ENCODE measurements around the gene MCEE. TPM values are rescaled to one million over a fixed set of nuclear protein-coding genes. Genes with fewer than 3 reads are reported as not detected.

Gene MCEE
- polyA plus RNA-seq, 3 donors: 22.5 to 26.1 (median 23.4) TPM

DNA sequence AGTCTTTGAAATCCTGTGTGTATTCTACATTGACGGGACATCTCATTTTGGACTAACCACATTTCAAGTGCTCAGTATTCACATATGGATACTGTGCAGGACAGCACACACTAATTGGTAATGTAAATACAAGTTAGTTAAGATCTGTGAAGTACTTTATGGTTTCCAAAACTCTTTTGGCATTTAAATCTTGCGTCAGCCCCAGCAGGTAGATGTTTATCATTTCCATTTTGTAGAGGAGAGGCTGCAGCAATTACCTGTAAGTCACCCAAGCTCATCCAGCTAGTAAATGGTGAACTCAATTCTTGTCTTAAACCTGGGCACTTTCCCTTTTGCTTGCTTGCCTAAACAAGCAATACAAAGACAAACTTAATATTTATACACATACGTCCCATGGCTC, 63.2 kb downstream of the MCEE start:
- no peak for DNase-seq (ENCODE audit: extremely low read depth in 1 of 11, low read depth in 9 of 11, low spot score in 4 of 11)

GRCh38 chr2:71064754-71065621, 65.0 kb downstream of the MCEE start:
- peak in 2 of 11 donors; percentile 30 to 33 for DNase-seq (ENCODE audit: extremely low read depth in 1 of 11, low read depth in 9 of 11, low spot score in 4 of 11)

DNA sequence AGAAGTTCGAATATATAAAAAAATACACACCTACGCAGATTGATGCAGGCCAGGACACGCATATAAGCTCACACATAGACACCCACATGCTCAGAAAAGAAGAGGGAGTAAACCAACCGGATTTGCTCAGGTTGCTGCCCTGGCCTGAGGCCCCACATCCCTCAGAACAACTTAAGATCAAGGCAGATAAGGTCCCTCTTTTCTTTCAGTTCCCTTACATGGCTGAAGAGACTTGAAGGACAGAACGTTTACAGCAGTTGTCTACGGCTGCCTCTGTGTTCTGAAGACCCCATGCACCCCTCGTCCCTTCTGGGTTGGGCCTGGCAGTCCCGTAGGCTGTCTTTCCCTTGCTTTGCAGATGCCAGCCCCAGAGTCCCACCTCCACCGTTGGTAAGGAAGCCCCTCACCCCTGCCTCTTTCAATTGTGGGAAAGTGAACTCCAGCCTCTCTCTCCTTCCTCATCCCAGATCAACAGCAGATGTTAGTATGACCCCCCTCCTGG, 65.9 kb downstream of the MCEE start:
- no peak for DNase-seq (ENCODE audit: extremely low read depth in 1 of 11, low read depth in 9 of 11, low spot score in 4 of 11)

- DNase-seq (ENCODE audit: extremely low read depth in 1 of 11, low read depth in 9 of 11, low spot score in 4 of 11): no peak
These were observed 66.8 kb downstream of the MCEE start for GRCh38 chr2:71063216-71063615.

DNA sequence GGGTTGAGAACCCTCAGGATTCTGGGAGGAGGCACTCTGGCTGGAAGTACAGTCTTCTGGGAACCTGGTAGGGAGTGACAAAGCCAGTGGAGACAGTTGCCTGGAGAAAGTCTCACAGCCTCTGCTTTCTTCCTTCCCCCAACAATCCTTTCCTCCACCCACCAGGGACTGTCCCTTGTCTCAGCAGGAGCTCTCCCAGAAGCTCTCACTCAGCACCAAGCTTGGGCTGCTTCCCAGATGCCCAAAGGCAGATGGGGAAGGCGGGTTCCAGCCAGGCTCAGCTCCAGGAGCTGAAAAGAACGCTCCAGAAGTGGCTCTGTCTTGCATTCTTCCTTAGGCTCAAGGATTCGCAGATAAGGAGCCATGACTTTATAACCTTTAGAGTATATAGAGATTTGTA, 69.2 kb downstream of the MCEE start:
- no peak for DNase-seq (ENCODE audit: extremely low read depth in 1 of 11, low read depth in 9 of 11, low spot score in 4 of 11)

- DNase-seq (ENCODE audit: extremely low read depth in 1 of 11, low read depth in 9 of 11, low spot score in 4 of 11): no peak
These were observed 69.8 kb downstream of the MCEE start for GRCh38 chr2:71060211-71060610.

Other genes starting within 250 kb of the MCEE start
- 1 to 10 TPM in 2 of 3 donors, under 1 TPM in 1; 0.39 to 1.3 (median 1.2) TPM for gene VAX2, start 229.7 kb downstream of the MCEE start, polyA plus RNA-seq (ENCODE audit: insufficient read length in 3 of 3)
- gene ATP6V1B1, start 194.3 kb downstream of the MCEE start, polyA plus RNA-seq (ENCODE audit: insufficient read length in 3 of 3): 10 to 100 TPM; 52.2 to 78.1 (median 70.7) TPM
- gene ANKRD53, start 151.6 kb downstream of the MCEE start, polyA plus RNA-seq (ENCODE audit: insufficient read length in 3 of 3): 1 to 10 TPM in 1 of 3 donors, under 1 TPM in 2; 0.75 to 1.6 (median 0.90) TPM
- 10 to 100 TPM; 49.8 to 55.9 (median 52.1) TPM for gene TEX261, start 135.4 kb downstream of the MCEE start, polyA plus RNA-seq (ENCODE audit: insufficient read length in 3 of 3)
- gene NAGK, start 61.6 kb downstream of the MCEE start, polyA plus RNA-seq (ENCODE audit: insufficient read length in 3 of 3): 100 to 1,000 TPM in 1 of 3 donors, 10 to 100 TPM in 2; 75.4 to 113 (median 94.7) TPM
- 10 to 100 TPM; 44.2 to 52.3 (median 45.5) TPM for gene MPHOSPH10, start 405 bp upstream of the MCEE start, polyA plus RNA-seq (ENCODE audit: insufficient read length in 3 of 3)
- 10 to 100 TPM; 18.8 to 22.5 (median 18.9) TPM for gene PAIP2B, start 96.9 kb upstream of the MCEE start, polyA plus RNA-seq (ENCODE audit: insufficient read length in 3 of 3)
- 100 to 1,000 TPM; 188 to 231 (median 227) TPM for gene ZNF638, start 201.6 kb upstream of the MCEE start, polyA plus RNA-seq (ENCODE audit: insufficient read length in 3 of 3)

All from renal cortex interstitium (tissue), 11 donors.